ENCODE data around the gene EFHD2.

GRCh38 chr1:15408890-15409387 is 749 bp upstream of the EFHD2 start:
- TF ChIP-seq CTCF (IDR thresholded peaks at IDR 0.05) (no peak), POLR2A (IDR thresholded peaks at IDR 0.05) (no peak)
